Measurements from ENCODE around the gene SLC38A9.

The SLC38A9 gene

GRCh38 chr5:55580042-55580441 lies 132.1 kb downstream of the SLC38A9 start:
- no peak for DNase-seq (ENCODE audit: low read depth)

- no peak for DNase-seq (ENCODE audit: low read depth)
These were observed 133.4 kb downstream of the SLC38A9 start for GRCh38 chr5:55578771-55579170.

GRCh38 chr5:55577353-55578060 lies 134.6 kb downstream of the SLC38A9 start:
- DNase-seq (ENCODE audit: low read depth): no peak

GRCh38 chr5:55576661-55577060 lies 135.5 kb downstream of the SLC38A9 start:
- no peak for DNase-seq (ENCODE audit: low read depth)
